WTC11 (cell line): ENCODE measurements around the gene ZBTB11. TPM values are rescaled to one million over a fixed set of nuclear protein-coding genes. Genes with fewer than 3 reads are reported as not detected.

Experiments used
- ATAC-seq: fragments of 200-7000 bp; cut with Tn5 transposase; 2 replicates; pipeline ENCODE4 v1.10.0; 2021; ENCODE audit warnings: mild to moderate bottlenecking, moderate library complexity
- CTCF ChIA-PET: fragments of 300-600 bp; sonication (Branson Sonifier 250); formaldehyde crosslinking; loops from one replicate; lab custom pipeline; 2021; ENCODE audit warnings: antibody characterized with exemption; lab: Charles Lee
- POLR2A ChIA-PET: fragments of 350-600 bp; sonication (Branson Sonifier 250); formaldehyde crosslinking; loops from one replicate; lab custom pipeline; 2021; ENCODE audit warnings: antibody characterized with exemption; lab: Charles Lee
- DNase-seq: peaks from one replicate; pipeline ENCODE4 v3.0.0; 2021; ENCODE audit warnings: low spot score
- H3K27ac Mint-ChIP-seq: 2 replicates; pipeline ENCODE4 v1.8.0; 2021; ENCODE audit warnings: mixed read lengths
- H3K27me3 Mint-ChIP-seq: 2 replicates; pipeline ENCODE4 v1.8.0; 2021; ENCODE audit warnings: low read depth, mild to moderate bottlenecking, moderate library complexity, mixed read lengths
- H3K36me3 Mint-ChIP-seq: 2 replicates; pipeline ENCODE4 v1.8.0; 2021; ENCODE audit warnings: mixed read lengths
- H3K4me1 Mint-ChIP-seq: 2 replicates; pipeline ENCODE4 v1.8.0; 2022; ENCODE audit warnings: mixed read lengths
- H3K4me3 Mint-ChIP-seq: 2 replicates; pipeline ENCODE4 v1.8.0; 2021; ENCODE audit warnings: mild to moderate bottlenecking, moderate library complexity, mixed read lengths
- H3K9me3 Mint-ChIP-seq: 2 replicates; pipeline ENCODE4 v1.8.0; 2021; ENCODE audit warnings: mixed read lengths
- ARID4B ChIP-seq: sonication (generic); formaldehyde crosslinking; IDR thresholded peaks from 2 replicates; pipeline ENCODE4 v1.8.0; 2023; ENCODE audit warnings: missing genetic modification reagents, mild to moderate bottlenecking, borderline replicate concordance
- CREB1 ChIP-seq: sonication (generic); formaldehyde crosslinking; IDR thresholded peaks from 2 replicates; pipeline ENCODE4 v1.8.0; 2023; ENCODE audit warnings: mild to moderate bottlenecking, missing genetic modification reagents
- EMX1 ChIP-seq: fragments of 250-450 bp; sonication (Bioruptor Pico); IDR thresholded peaks from 2 replicates; pipeline ENCODE4 v1.8.0; 2021; ENCODE audit warnings: mild to moderate bottlenecking
- ERG ChIP-seq: fragments of 250-450 bp; sonication (Bioruptor Pico); IDR thresholded peaks from 2 replicates; pipeline ENCODE4 v1.8.0; 2021; ENCODE audit warnings: mild to moderate bottlenecking
- ESRRA ChIP-seq: sonication (generic); formaldehyde crosslinking; IDR thresholded peaks from 2 replicates; pipeline ENCODE4 v1.8.1; 2022; ENCODE audit warnings: mild to moderate bottlenecking, missing genetic modification reagents, borderline replicate concordance
- GRHL2 ChIP-seq: fragments of 250-450 bp; sonication (Bioruptor Pico); IDR thresholded peaks from 2 replicates; pipeline ENCODE4 v1.8.0; 2022; ENCODE audit warnings: mild to moderate bottlenecking, moderate library complexity; ENCODE audit not compliant: insufficient replicate concordance, severe bottlenecking
- MLX ChIP-seq: sonication (generic); formaldehyde crosslinking; IDR thresholded peaks from 2 replicates; pipeline ENCODE4 v1.8.1; 2023; ENCODE audit warnings: mild to moderate bottlenecking, missing genetic modification reagents, moderate library complexity
- NFATC4 ChIP-seq: fragments of 250-450 bp; sonication (Bioruptor Pico); IDR thresholded peaks from 2 replicates; pipeline ENCODE4 v1.9.0; 2021; ENCODE audit warnings: mild to moderate bottlenecking
- OVOL2 ChIP-seq: fragments of 250-450 bp; sonication (Bioruptor Pico); IDR thresholded peaks from 2 replicates; pipeline ENCODE4 v1.9.0; 2021; ENCODE audit warnings: mild to moderate bottlenecking, borderline replicate concordance
- SMAD3 ChIP-seq: sonication (generic); formaldehyde crosslinking; IDR thresholded peaks from 2 replicates; pipeline ENCODE4 v1.8.0; 2022; ENCODE audit warnings: missing genetic modification reagents, mild to moderate bottlenecking, borderline replicate concordance
- STAT6 ChIP-seq: sonication (generic); formaldehyde crosslinking; conservative IDR thresholded peaks from 2 replicates; pipeline ENCODE4 v1.8.1; 2023; ENCODE audit warnings: mild to moderate bottlenecking, low read depth, missing genetic modification reagents, moderate library complexity
- TEAD1 ChIP-seq: sonication (generic); formaldehyde crosslinking; IDR thresholded peaks from 2 replicates; pipeline ENCODE4 v1.8.0; 2022; ENCODE audit warnings: mild to moderate bottlenecking, missing genetic modification reagents
- ZNF281 ChIP-seq: sonication (generic); formaldehyde crosslinking; IDR thresholded peaks from 2 replicates; pipeline ENCODE4 v1.8.0; 2023; ENCODE audit warnings: mild to moderate bottlenecking, missing genetic modification reagents
- ZNF423 ChIP-seq: fragments of 250-450 bp; sonication (Bioruptor Pico); IDR thresholded peaks from 2 replicates; pipeline ENCODE4 v2.1.2; 2022; ENCODE audit warnings: mild to moderate bottlenecking, moderate library complexity
- ZNF671 ChIP-seq: fragments of 250-450 bp; sonication (Bioruptor Pico); IDR thresholded peaks from 2 replicates; pipeline ENCODE4 v1.8.0; 2021; ENCODE audit warnings: mild to moderate bottlenecking
- total RNA-seq: library from RNA; stranded (reverse); gene quantifications from 3 replicates; pipeline ENCODE4 v1.2.3, GENCODE V29; 2021

Gene ZBTB11
- total RNA-seq, 1 experiment from 2014 or later: 13.5 TPM

GRCh38 chr3:101687142-101687931 is 10.4 kb upstream of the ZBTB11 start (continued):
- TF ChIP-seq ESRRA (no peak), TEAD1 (CRISPR knock-in tag) (no peak), ZNF281 (CRISPR knock-in tag) (no peak)

GRCh38 chr3:101685870-101686307 is 9.0 kb upstream of the ZBTB11 start:
- peak overlapping the region; percentile 100 for H3K27ac Mint-ChIP-seq
- H3K9me3 Mint-ChIP-seq: no peaks in the 10 kb centered on the region
- ATAC-seq: no peak
- CTCF ChIA-PET: interaction anchor here (0.6 to 3.8 kb wide), 3 partner anchors 10 to 766 kb away, joined by 3 to 23 read pairs (median 4); partner anchors contain the start of gene ZBTB11
- H3K36me3 Mint-ChIP-seq: peaks cover 47% of the 10 kb centered on the region
- H3K27me3 Mint-ChIP-seq: no peaks in the 10 kb centered on the region; the same call in 1 of the 2 replicates
- peak overlapping the region; percentile 100 for H3K4me3 Mint-ChIP-seq
- POLR2A ChIA-PET: interaction anchor here (1.4 to 2.2 kb wide), 2 partner anchors 9 to 39 kb away, joined by 10 to 34 read pairs; partner anchors contain the start of genes CEP97 and ZBTB11
- TF ChIP-seq STAT6 (no peak), SMAD3 (CRISPR knock-in tag) (no peak), NFATC4 (CRISPR knock-in tag) (peak; percentile 42; the same call in 1 of the 2 replicates), ZNF671 (peak; percentile 60; the same call in 1 of the 2 replicates), ERG (CRISPR knock-in tag) (no peak), OVOL2 (CRISPR knock-in tag) (no peak)
- DNase-seq: no peak
- H3K4me1 Mint-ChIP-seq: peaks cover 19% of the 10 kb centered on the region

GRCh38 chr3:101685050-101685400 is 8.1 kb upstream of the ZBTB11 start:
- no peak for DNase-seq
- Mint-ChIP-seq H3K9me3 (no peaks in the 10 kb centered on the region), H3K36me3 (peaks cover 56% of the 10 kb centered on the region), H3K4me3 (peak overlapping the region; percentile 100), H3K27me3 (no peaks in the 10 kb centered on the region; the same call in 1 of the 2 replicates), H3K27ac (peak overlapping the region; percentile 100), H3K4me1 (peaks cover 19% of the 10 kb centered on the region)
- POLR2A ChIA-PET: interaction anchor here (1.0 to 1.8 kb wide), 2 partner anchors 9 to 172 kb away, joined by 3 to 7 read pairs; partner anchors contain the start of genes SENP7 and ZBTB11
- CTCF ChIA-PET: interaction anchor here (0.6 to 3.8 kb wide), 5 partner anchors 9 to 111 kb away, joined by 3 to 23 read pairs (median 4); partner anchors contain the start of genes PCNP and ZBTB11
- ATAC-seq: no peak
- TF ChIP-seq EMX1 (CRISPR knock-in tag) (peak; percentile 29; the same call in 1 of the 2 replicates), ARID4B (CRISPR knock-in tag) (no peak), GRHL2 (CRISPR knock-in tag) (no peak), CREB1 (CRISPR knock-in tag) (no peak), ZNF423 (CRISPR knock-in tag) (no peak), MLX (CRISPR knock-in tag) (no peak), NFATC4 (CRISPR knock-in tag) (no peak)
- TF ChIP-seq, all 79 proteins: peak for 1
